Activated CD4-positive, CD25-positive, alpha-beta regulatory T cell treated with anti-CD3 and anti-CD28 coated beads, Interleukin-2, amount 50 U/mL, for 16 hours (primary cell): ENCODE results near the gene GNG4.

Experiments used
- DNase-seq: peaks from one replicate; pipeline ENCODE4 v3.0.0-alpha.2; 2020; ENCODE audit warnings: low read depth, low spot score

GNG4 gene

GRCh38 chr1:235649368-235650163, at the start of gene GNG4:
Gene GNG4, minus strand, starts transcription at chr1:235649784. Its CDS starts 65,946 bp downstream, at chr1:235583838.
- DNase-seq = no peak

- DNase-seq = no peak
Observed at GRCh38 chr1:235697508-235697907, 47.9 kb upstream of the GNG4 start.

- no peak for DNase-seq
Observed at GRCh38 chr1:235689356-235689755, 39.8 kb upstream of the GNG4 start.

- DNase-seq = no peak
Observed at GRCh38 chr1:235688096-235688495, 38.5 kb upstream of the GNG4 start.

- no peak for DNase-seq
Observed at GRCh38 chr1:235683653-235684052, 34.1 kb upstream of the GNG4 start.

- no peak for DNase-seq
Observed at GRCh38 chr1:235682216-235682615, 32.6 kb upstream of the GNG4 start.

- DNase-seq = no peak
Observed at GRCh38 chr1:235679644-235680043, 30.1 kb upstream of the GNG4 start.

- no peak for DNase-seq
Observed at GRCh38 chr1:235679005-235679404, 29.4 kb upstream of the GNG4 start.

GRCh38 chr1:235675152-235675890, 25.7 kb upstream of the GNG4 start:
- no peak for DNase-seq

- DNase-seq = no peak
Observed at GRCh38 chr1:235673981-235674380, 24.4 kb upstream of the GNG4 start.

- no peak for DNase-seq
Observed at GRCh38 chr1:235671992-235672391, 22.4 kb upstream of the GNG4 start.

GRCh38 chr1:235670157-235670776, 20.7 kb upstream of the GNG4 start:
- no peak for DNase-seq

GRCh38 chr1:235669277-235669676, 19.7 kb upstream of the GNG4 start:
- DNase-seq = no peak

GRCh38 chr1:235663628-235664027, 14.0 kb upstream of the GNG4 start:
- DNase-seq = no peak

- DNase-seq = no peak
Observed at GRCh38 chr1:235661568-235661967, 12.0 kb upstream of the GNG4 start.

- no peak for DNase-seq
Observed at GRCh38 chr1:235659186-235659771, 9.7 kb upstream of the GNG4 start.

GRCh38 chr1:235657747-235658526, 8.4 kb upstream of the GNG4 start:
- no peak for DNase-seq

GRCh38 chr1:235657269-235657668, 7.7 kb upstream of the GNG4 start:
- no peak for DNase-seq

GRCh38 chr1:235652364-235652763, 2.8 kb upstream of the GNG4 start:
- no peak for DNase-seq

- DNase-seq = no peak
Observed at GRCh38 chr1:235651170-235651806, 1.7 kb upstream of the GNG4 start.
